Measurements from ENCODE around the gene PARVB. TPM values are rescaled to one million over a fixed set of nuclear protein-coding genes. Genes with fewer than 3 reads are reported as not detected.

The PARVB gene
- total and polyA plus RNA-seq, 2 of the 8 experiments (the other 6 are each of a cell fraction or from before 2014, with no cell fraction given): 14.5 to 18.6 TPM

GRCh38 chr22:44185237-44186120, 161.4 kb downstream of the PARVB start (continued):
- TF ChIP-seq, protein P1, sequence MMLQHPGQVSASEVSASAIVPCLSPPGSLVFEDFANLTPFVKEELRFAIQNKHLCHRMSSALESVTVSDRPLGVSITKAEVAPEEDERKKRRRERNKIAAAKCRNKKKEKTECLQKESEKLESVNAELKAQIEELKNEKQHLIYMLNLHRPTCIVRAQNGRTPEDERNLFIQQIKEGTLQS (IDR thresholded peaks at IDR 0.05; ENCODE audit: insufficient read depth, low read depth, low read length): no peak
- TF ChIP-seq ASH2L (IDR thresholded peaks at IDR 0.05; ENCODE audit: low read length) (no peak), SAP30 (IDR thresholded peaks at IDR 0.05; ENCODE audit: insufficient read depth, insufficient replicate concordance, low read length) (no peak), RBBP5 (IDR thresholded peaks at IDR 0.05; ENCODE audit: borderline replicate concordance, low read depth, low read length) (no peak), POLR2AphosphoS5 (IDR thresholded peaks at IDR 0.05; ENCODE audit: low read depth, low read length) (no peak), JUND (IDR thresholded peaks at IDR 0.05; ENCODE audit: low read length) (no peak), EZH2 (IDR thresholded peaks at IDR 0.05; ENCODE audit: low read depth, low read length, severe bottlenecking) (no peak)
